ENCODE results near the gene KRTAP1-1. TPM values are rescaled to one million over a fixed set of nuclear protein-coding genes. Genes with fewer than 3 reads are reported as not detected.
"Not testable (repeated sequence)": the region's sequence is repeated elsewhere in the genome, so short reads cannot be mapped to it uniquely, and the experiment has no call there.

The KRTAP1-1 gene
- total and polyA plus RNA-seq, 10 donors: not detected

DNA sequence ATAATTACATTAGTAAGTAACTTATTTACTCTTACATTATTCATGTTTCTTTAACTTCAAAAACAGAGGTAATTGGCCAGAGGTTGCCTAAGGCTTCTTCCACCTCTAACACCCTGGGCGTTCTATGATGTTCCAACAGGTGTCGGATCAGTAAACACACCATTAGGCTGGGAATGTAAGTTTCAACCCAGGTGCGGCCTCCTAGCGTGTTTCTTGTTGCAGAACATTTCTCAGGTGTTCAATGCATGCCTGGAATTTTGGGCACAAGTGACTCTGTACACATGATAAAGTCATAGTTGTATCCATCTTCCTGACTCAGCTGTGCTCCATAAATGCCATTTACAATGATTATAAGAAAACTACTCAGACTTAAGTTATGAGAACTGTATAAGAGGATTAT, 12.8 kb upstream of the KRTAP1-1 start:
- intact Hi-C loops (cut with DNase I; ENCODE audit: low total_unique reads): no loop called here
- 89 to 93% (median 91%) methylated on average over 4 of the region's 4 CpGs for WGBS, 5 donors
- DNase-seq: no peak
- no peaks in the 10 kb centered on the region for H3K4me1 ChIP-seq
- peaks cover 0 to 10% (median 3%) of the 10 kb centered on the region in 8 donors for H3K9me3 ChIP-seq
- H3K4me3 ChIP-seq: no peak overlapping the region
- H3K36me3 ChIP-seq: no peaks in the 10 kb centered on the region
- TF ChIP-seq POLR2AphosphoS5 (IDR thresholded peaks at IDR 0.05) (no peak), POLR2A (IDR thresholded peaks at IDR 0.05) (no peak), CTCF (IDR thresholded peaks at IDR 0.05 in 8 of 11, conservative IDR thresholded peaks at IDR 0.05 in 3 of 11) (no peak)
- H3K27ac ChIP-seq: no peak overlapping the region
- H3K27me3 ChIP-seq (replicated peaks in 1 of 7): peaks cover 0 to 41% (median 2%) of the 10 kb centered on the region in 7 donors

GRCh38 chr17:41052566-41052965, 11.3 kb upstream of the KRTAP1-1 start:
- TF ChIP-seq POLR2A (IDR thresholded peaks at IDR 0.05) (no peak), POLR2AphosphoS5 (IDR thresholded peaks at IDR 0.05) (no peak), CTCF (IDR thresholded peaks at IDR 0.05 in 8 of 11, conservative IDR thresholded peaks at IDR 0.05 in 3 of 11) (no peak)
- H3K4me3 ChIP-seq: no peak overlapping the region
- H3K4me1 ChIP-seq: no peaks in the 10 kb centered on the region
- H3K27me3 ChIP-seq (replicated peaks in 1 of 7): peaks cover 0 to 39% (median 9%) of the 10 kb centered on the region in 7 donors
- intact Hi-C loops (cut with DNase I; ENCODE audit: low total_unique reads): no loop called here
- H3K36me3 ChIP-seq: no peaks in the 10 kb centered on the region
- H3K9me3 ChIP-seq: peaks cover 0 to 5% (median 2%) of the 10 kb centered on the region in 8 donors
- DNase-seq: no peak
- no peak overlapping the region for H3K27ac ChIP-seq

- intact Hi-C loops (cut with DNase I; ENCODE audit: low total_unique reads): no loop called here
- Histone ChIP-seq H3K36me3 (no peaks in the 10 kb centered on the region), H3K27me3 (replicated peaks in 1 of 7) (peaks cover 0 to 38% (median 9%) of the 10 kb centered on the region in 7 donors), H3K9me3 (no peaks in the 10 kb centered on the region), H3K4me3 (no peak overlapping the region), H3K4me1 (no peaks in the 10 kb centered on the region), H3K27ac (no peak overlapping the region)
- TF ChIP-seq POLR2A (IDR thresholded peaks at IDR 0.05) (no peak), CTCF (IDR thresholded peaks at IDR 0.05 in 8 of 11, conservative IDR thresholded peaks at IDR 0.05 in 3 of 11) (no peak), POLR2AphosphoS5 (IDR thresholded peaks at IDR 0.05) (no peak)
- no peak for DNase-seq
- WGBS, 5 donors: 31 to 62% (median 39%) methylated on average over 2 of the region's 2 CpGs
Observed at GRCh38 chr17:41049110-41049509, 7.9 kb upstream of the KRTAP1-1 start.

DNA sequence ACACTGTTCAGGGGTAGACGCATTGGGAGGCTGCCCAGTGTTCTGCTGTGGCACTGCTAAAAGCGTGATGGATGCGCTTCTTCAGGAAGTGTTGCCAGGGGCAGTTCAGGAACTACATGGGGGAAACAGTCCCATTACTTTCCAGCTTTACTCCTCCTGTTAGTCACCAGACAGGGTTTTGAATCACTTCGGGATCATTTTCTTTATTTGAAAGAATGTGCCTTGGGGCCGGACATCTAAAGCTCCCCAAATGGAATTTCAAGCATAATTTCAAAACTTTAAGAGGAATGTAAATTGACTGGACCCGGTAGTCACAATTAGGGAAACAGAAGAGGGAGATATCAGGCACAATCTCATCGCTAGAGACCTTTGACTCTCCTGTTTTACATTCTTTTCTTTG, 7.2 kb upstream of the KRTAP1-1 start:
- intact Hi-C loops (cut with DNase I; ENCODE audit: low total_unique reads): no loop called here
- no peak overlapping the region for H3K27ac ChIP-seq
- TF ChIP-seq CTCF (IDR thresholded peaks at IDR 0.05 in 8 of 11, conservative IDR thresholded peaks at IDR 0.05 in 3 of 11) (no peak), POLR2A (IDR thresholded peaks at IDR 0.05) (no peak), POLR2AphosphoS5 (IDR thresholded peaks at IDR 0.05) (no peak)
- peaks cover 0 to 5% (median 1%) of the 10 kb centered on the region in 8 donors for H3K9me3 ChIP-seq
- DNase-seq: no peak
- peaks cover 0 to 34% (median 9%) of the 10 kb centered on the region in 7 donors for H3K27me3 ChIP-seq (replicated peaks in 1 of 7)
- H3K36me3 ChIP-seq: no peaks in the 10 kb centered on the region
- WGBS, 5 donors: 71 to 79% (median 76%) methylated on average over 7 of the region's 7 CpGs
- no peaks in the 10 kb centered on the region for H3K4me1 ChIP-seq
- H3K4me3 ChIP-seq: no peak overlapping the region

GRCh38 chr17:41046735-41047465, 5.7 kb upstream of the KRTAP1-1 start, which contains the start of gene KRTAP2-1:
KRTAP2-1 (minus strand) TSS chr17:41047316; CDS start chr17:41047267, 49 bp downstream.
- intact Hi-C loops (cut with DNase I; ENCODE audit: low total_unique reads); H3K4me1 ChIP-seq; H3K36me3 ChIP-seq; DNase-seq; H3K27ac ChIP-seq; H3K4me3 ChIP-seq: not testable (repeated sequence)
- WGBS, 5 donors: 55 to 79% (median 69%) methylated on average over 7 to 10 of the region's 33 CpGs
- Histone ChIP-seq H3K27me3 (replicated peaks in 1 of 7) (peaks cover 0 to 34% (median 9%) of the 10 kb centered on the region in 7 donors), H3K9me3 (peaks cover 0 to 13% (median 10%) of the 10 kb centered on the region in 8 donors)
